ENCODE data around the gene STEAP1B.

Gene STEAP1B

DNA sequence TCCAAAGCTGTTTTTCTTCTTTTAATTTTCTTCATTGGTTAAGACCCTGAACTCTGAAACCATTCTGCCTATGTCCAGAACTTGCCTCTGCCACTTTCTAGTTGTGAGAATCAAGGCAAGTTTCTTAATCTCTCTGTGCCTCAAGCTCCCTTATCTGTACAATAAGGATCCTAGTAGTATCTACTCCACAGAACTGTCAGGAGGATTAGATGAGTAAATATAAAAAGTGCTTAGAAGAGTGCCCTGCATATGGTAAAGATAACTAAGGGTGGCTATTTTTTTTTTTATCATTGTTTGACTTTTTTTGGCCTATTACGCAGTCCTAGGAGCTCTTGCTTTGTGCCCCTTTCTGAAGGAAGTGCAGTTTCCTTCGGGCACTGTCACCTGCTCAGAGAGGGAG is 96.6 kb downstream of the STEAP1B start:
- H3K9me3 ChIP-seq (ENCODE audit: insufficient read depth, low read depth, low read length), result no peaks in the 10 kb centered on the region
- no peaks in the 10 kb centered on the region for H3K27me3 ChIP-seq (ENCODE audit: insufficient read depth, low read length, poor library complexity, severe bottlenecking)
- 0 out of 2 replicates have a peak overlapping the region, but pooled peaks have one; percentile 7 for H2AFZ ChIP-seq (ENCODE audit: low read length)
- H3K79me2 ChIP-seq (ENCODE audit: insufficient read depth, low read length), result no peaks in the 10 kb centered on the region
- H3F3A ChIP-seq (ENCODE audit: low read depth), result peaks cover 7% of the 10 kb centered on the region; the same call in 1 of the 2 replicates
- H3K4me2 ChIP-seq (ENCODE audit: low read depth, low read length, poor library complexity, severe bottlenecking), result peak overlapping the region; percentile 63
- H3K9ac ChIP-seq (ENCODE audit: low read depth, low read length, poor library complexity, severe bottlenecking), result peak overlapping the region; percentile 26
- H3K36me3 ChIP-seq (ENCODE audit: insufficient read depth, low read length), result no peaks in the 10 kb centered on the region
- H3K4me1 ChIP-seq (ENCODE audit: insufficient read depth, low read length, poor library complexity, severe bottlenecking), result peaks cover 30% of the 10 kb centered on the region
- no peak overlapping the region for H3K4me3 ChIP-seq (ENCODE audit: low read length, poor library complexity, severe bottlenecking)
- no peaks in the 10 kb centered on the region for H4K20me1 ChIP-seq (ENCODE audit: insufficient read depth, low read length, poor library complexity, severe bottlenecking)
- TF ChIP-seq, protein P1, sequence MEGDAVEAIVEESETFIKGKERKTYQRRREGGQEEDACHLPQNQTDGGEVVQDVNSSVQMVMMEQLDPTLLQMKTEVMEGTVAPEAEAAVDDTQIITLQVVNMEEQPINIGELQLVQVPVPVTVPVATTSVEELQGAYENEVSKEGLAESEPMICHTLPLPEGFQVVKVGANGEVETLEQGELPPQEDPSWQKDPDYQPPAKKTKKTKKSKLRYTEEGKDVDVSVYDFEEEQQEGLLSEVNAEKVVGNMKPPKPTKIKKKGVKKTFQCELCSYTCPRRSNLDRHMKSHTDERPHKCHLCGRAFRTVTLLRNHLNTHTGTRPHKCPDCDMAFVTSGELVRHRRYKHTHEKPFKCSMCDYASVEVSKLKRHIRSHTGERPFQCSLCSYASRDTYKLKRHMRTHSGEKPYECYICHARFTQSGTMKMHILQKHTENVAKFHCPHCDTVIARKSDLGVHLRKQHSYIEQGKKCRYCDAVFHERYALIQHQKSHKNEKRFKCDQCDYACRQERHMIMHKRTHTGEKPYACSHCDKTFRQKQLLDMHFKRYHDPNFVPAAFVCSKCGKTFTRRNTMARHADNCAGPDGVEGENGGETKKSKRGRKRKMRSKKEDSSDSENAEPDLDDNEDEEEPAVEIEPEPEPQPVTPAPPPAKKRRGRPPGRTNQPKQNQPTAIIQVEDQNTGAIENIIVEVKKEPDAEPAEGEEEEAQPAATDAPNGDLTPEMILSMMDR (conservative IDR thresholded peaks at IDR 0.05; ENCODE audit: low read length), result no peak
- no peak for TF ChIP-seq EZH2phosphoT487 (IDR thresholded peaks at IDR 0.05; ENCODE audit: borderline replicate concordance)
- H3K9me2 ChIP-seq (replicated peaks; ENCODE audit: low read depth, low read length), result no peaks in the 10 kb centered on the region

DNA sequence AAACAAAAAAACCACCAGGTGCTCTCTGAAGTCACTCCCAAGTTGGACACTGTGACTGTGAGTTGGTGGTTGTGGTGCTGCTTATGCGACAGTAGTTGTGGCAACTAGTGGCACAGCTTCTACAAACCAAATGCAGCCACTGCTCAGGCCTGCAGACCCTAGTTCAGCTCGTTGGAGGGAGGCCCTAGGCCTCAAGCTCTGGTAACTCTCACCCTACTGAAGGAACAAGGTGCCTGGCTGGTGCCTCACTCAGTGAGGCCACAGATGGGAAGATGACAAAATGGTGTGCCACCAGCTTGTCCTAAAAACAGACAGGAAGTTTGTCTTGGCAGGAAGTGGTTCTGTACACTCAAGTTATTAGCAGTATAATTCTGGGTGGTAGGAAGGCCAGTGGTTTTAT is 97.7 kb downstream of the STEAP1B start:
- Histone ChIP-seq H3K36me3 (ENCODE audit: insufficient read depth, low read length) (no peaks in the 10 kb centered on the region), H3K4me2 (ENCODE audit: low read depth, low read length, poor library complexity, severe bottlenecking) (peak overlapping the region; percentile 63), H3K79me2 (ENCODE audit: insufficient read depth, low read length) (no peaks in the 10 kb centered on the region), H4K20me1 (ENCODE audit: insufficient read depth, low read length, poor library complexity, severe bottlenecking) (no peaks in the 10 kb centered on the region), H2AFZ (ENCODE audit: low read length) (peak overlapping the region; percentile 65), H3F3A (ENCODE audit: low read depth) (peaks cover 7% of the 10 kb centered on the region; the same call in 1 of the 2 replicates), H3K4me1 (ENCODE audit: insufficient read depth, low read length, poor library complexity, severe bottlenecking) (peaks cover 30% of the 10 kb centered on the region), H3K9ac (ENCODE audit: low read depth, low read length, poor library complexity, severe bottlenecking) (peak overlapping the region; percentile 31), H3K9me3 (ENCODE audit: insufficient read depth, low read depth, low read length) (no peaks in the 10 kb centered on the region), H3K27me3 (ENCODE audit: insufficient read depth, low read length, poor library complexity, severe bottlenecking) (no peaks in the 10 kb centered on the region), H3K4me3 (ENCODE audit: low read length, poor library complexity, severe bottlenecking) (peak overlapping the region; percentile 33), H3K9me2 (replicated peaks; ENCODE audit: low read depth, low read length) (no peaks in the 10 kb centered on the region)
- no peak for TF ChIP-seq EZH2phosphoT487 (IDR thresholded peaks at IDR 0.05; ENCODE audit: borderline replicate concordance)
- TF ChIP-seq, protein P1 (conservative IDR thresholded peaks at IDR 0.05; ENCODE audit: low read length), result no peak

DNA sequence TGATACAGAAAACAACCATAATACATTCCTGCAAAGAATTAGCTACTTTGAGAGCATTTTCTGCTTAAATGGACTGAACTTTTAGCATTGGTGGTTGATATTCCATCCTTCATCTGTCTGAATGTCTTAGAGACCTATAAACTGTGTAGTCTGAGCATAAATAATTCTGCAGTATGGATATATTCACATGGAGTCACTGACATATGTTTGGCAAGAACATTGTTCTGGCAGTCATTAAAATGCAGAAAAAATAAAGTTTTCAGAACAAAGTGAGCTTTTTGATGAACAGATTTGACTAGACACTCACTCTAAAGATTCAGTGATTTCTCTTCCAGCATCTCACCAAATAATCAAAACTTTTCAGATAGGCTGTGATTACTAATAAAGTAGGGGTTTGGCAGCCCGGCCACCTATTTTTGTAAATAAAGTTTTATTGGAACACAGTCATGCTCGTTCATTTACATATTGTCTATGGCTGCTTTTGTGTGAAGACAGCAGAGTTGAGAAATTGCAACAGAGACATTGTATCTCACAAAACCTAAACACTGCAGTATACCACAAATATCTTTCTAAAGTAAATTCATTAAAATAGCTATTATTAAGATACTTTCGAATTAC is 98.9 kb downstream of the STEAP1B start:
- Histone ChIP-seq H3K9me2 (replicated peaks; ENCODE audit: low read depth, low read length) (no peaks in the 10 kb centered on the region), H3K27me3 (ENCODE audit: insufficient read depth, low read length, poor library complexity, severe bottlenecking) (no peaks in the 10 kb centered on the region), H3K4me3 (ENCODE audit: low read length, poor library complexity, severe bottlenecking) (no peak overlapping the region), H3K79me2 (ENCODE audit: insufficient read depth, low read length) (no peaks in the 10 kb centered on the region), H3K36me3 (ENCODE audit: insufficient read depth, low read length) (no peaks in the 10 kb centered on the region), H3K9ac (ENCODE audit: low read depth, low read length, poor library complexity, severe bottlenecking) (no peak overlapping the region), H3F3A (ENCODE audit: low read depth) (peaks cover 7% of the 10 kb centered on the region; the same call in 1 of the 2 replicates), H3K4me1 (ENCODE audit: insufficient read depth, low read length, poor library complexity, severe bottlenecking) (peaks cover 30% of the 10 kb centered on the region), H2AFZ (ENCODE audit: low read length) (no peak overlapping the region), H3K9me3 (ENCODE audit: insufficient read depth, low read depth, low read length) (no peaks in the 10 kb centered on the region), H4K20me1 (ENCODE audit: insufficient read depth, low read length, poor library complexity, severe bottlenecking) (no peaks in the 10 kb centered on the region), H3K4me2 (ENCODE audit: low read depth, low read length, poor library complexity, severe bottlenecking) (no peak overlapping the region)
- TF ChIP-seq, protein P1 (conservative IDR thresholded peaks at IDR 0.05; ENCODE audit: low read length), result no peak
- TF ChIP-seq EZH2phosphoT487 (IDR thresholded peaks at IDR 0.05; ENCODE audit: borderline replicate concordance), result no peak
